ENCODE measurements around the gene SPTB. TPM values are rescaled to one million over a fixed set of nuclear protein-coding genes. Genes with fewer than 3 reads are reported as not detected.

SPTB gene
- total and polyA plus RNA-seq, 2 donors, result 0.76 to 6.8 TPM

DNA sequence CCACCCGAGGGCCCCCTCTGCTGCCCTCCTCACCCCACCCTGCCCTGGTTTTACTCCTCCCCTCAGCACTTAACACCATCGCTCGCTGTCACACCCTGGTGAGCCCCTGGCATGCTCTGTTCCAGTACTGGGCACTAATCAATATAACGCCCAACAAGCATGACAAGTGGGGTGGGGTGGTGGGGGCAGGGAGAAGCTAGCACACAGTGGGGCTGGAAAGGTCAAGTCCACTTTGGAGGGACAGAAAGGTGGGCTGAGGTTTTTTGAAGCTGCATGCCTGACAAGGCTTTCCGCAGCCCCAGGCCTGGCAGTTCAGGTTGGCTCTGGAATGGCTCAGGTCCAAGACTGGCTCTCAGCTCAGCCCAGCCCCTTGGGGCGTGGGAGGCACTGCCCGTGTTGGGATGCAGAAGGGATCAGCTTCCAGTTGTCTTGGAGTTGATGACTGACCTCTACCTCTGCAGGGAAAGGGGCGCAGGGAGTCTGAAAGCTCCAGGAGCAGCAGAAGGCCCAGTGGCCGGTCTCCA is 141.4 kb downstream of the SPTB start:
- no peak overlapping the region for H3K4me3 ChIP-seq (ENCODE audit: low read depth, low read length)
- H3K27ac ChIP-seq (ENCODE audit: low read depth), result no peak overlapping the region
- no peaks in the 10 kb centered on the region for H3K4me1 ChIP-seq (ENCODE audit: insufficient read depth)
- WGBS, result 85% methylated on average over 9 of the region's 9 CpGs
- peaks cover 3% of the 10 kb centered on the region for H3K36me3 ChIP-seq (ENCODE audit: insufficient read depth)
- no peak for DNase-seq (ENCODE audit: extremely low spot score)

DNA sequence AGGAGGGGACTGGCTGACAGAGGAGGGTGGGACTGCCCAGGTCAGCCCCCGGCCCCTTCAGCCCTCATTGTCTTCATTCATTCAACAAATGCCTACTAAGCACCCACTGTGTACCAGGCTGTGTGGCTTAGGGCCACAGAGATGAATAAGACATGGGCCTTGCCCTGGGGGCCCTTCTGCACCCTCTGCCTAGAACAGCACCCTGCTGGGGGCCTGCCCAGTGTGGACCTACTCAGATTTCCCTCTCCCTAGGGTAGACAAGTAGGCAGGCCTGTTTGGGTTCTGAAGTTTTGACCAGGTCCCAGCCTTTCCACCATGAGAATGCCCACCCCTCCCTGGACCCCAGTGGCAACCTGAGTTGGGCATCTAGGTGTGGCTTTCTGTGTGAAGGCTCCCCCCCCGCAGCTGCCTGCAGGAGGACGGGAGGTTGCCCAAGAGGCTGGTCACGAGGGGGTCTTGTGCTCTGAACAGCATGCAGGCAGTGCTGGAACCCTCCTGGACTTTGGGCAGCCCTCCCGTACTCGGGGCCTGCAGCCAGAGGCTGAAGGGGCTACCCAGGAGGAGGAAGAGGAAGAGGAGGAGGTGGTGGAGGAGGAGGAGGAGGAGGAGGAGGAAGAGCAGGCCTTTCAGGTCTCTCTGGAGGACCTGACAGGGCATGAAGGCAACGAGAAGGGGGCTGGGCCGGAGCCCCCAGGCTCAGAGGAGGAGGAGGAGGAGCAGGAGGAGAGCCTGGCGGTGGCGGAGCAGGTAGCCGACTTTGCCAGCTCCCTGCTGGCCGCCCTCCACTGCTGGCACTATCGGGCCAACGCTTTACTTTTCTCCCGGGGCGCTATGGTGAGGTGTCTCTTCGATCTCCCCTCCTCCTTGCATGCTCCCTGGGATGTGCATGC is 142.1 kb downstream of the SPTB start:
- H3K36me3 ChIP-seq (ENCODE audit: insufficient read depth), result peaks cover 3% of the 10 kb centered on the region
- DNase-seq (ENCODE audit: extremely low spot score), result no peak
- 88% methylated on average over 17 of the region's 17 CpGs for WGBS
- no peak overlapping the region for H3K4me3 ChIP-seq (ENCODE audit: low read depth, low read length)
- no peaks in the 10 kb centered on the region for H3K4me1 ChIP-seq (ENCODE audit: insufficient read depth)
- no peak overlapping the region for H3K27ac ChIP-seq (ENCODE audit: low read depth)

DNA sequence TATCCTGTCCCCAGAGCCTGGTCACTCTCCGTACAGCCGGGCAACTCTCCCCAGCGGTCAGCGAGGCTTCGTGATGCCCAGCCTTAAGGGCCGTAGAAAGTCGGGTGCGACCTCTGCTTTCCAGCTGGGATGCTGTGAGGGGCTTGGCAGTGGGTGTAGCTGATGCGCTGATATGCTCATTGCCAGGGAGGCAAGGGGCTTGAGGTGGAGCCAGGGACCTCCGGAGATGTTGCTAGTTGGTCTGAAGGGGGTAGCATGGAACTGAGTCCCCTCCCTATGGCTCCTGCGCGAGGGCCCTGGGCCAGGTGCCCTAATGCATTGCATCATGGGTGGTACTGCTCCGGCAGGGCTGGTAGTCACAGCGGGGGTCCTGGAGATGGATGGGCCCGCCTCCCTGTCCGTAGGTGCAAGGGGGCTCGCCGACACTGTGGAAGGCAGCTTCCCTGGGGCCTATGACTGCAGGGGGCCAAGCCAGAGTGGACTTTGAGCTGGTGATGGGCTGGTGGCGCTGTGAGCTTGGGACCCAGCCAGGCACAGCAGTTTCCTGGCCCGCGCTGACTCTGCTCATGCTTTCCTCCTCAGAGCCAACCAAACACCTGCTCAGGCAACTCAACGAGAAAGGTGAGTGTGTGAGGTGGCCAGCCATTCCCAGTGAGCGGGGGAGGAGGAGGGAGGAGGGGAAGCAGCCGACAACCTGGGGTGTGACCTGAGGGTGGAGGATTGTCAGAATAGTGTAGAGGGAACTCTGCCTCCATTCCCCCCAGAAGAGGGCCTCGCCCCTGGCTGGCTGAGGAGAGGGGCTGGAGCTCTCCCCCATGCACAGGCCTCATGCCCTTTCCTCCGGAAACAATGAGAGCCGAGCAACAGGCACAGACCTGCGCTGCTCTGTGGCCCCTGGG is 143.2 kb downstream of the SPTB start:
- no peak for DNase-seq (ENCODE audit: extremely low spot score)
- Histone ChIP-seq H3K36me3 (ENCODE audit: insufficient read depth) (peaks cover 3% of the 10 kb centered on the region), H3K27ac (ENCODE audit: low read depth) (no peak overlapping the region), H3K4me3 (ENCODE audit: low read depth, low read length) (no peak overlapping the region), H3K4me1 (ENCODE audit: insufficient read depth) (no peaks in the 10 kb centered on the region)
- 81% methylated on average over 28 of the region's 28 CpGs for WGBS

DNA sequence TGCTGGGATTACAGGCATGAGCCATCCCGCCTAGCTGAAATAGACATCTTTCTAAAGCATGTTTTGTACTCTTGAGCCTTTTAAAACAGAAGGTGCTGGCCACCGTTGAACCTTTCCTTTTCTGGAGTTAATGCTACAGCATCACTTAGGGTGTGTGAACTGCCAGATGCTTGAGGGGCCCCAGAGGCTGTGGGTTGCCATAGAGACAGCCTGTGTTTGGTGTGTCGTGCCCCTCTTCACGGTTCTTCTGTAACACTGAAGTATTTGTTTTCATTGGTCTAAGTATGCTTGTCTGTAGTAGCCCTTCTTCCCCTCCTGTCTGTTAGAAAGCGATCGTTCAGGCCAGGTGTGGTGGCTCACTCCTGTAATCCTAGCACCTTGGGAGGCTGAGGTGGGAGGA is 144.7 kb downstream of the SPTB start:
- no peak overlapping the region for H3K27ac ChIP-seq (ENCODE audit: low read depth)
- no peak for DNase-seq (ENCODE audit: extremely low spot score)
- H3K4me3 ChIP-seq (ENCODE audit: low read depth, low read length), result no peak overlapping the region
- 48% methylated on average over 6 of the region's 6 CpGs for WGBS
- H3K4me1 ChIP-seq (ENCODE audit: insufficient read depth), result no peaks in the 10 kb centered on the region
- H3K36me3 ChIP-seq (ENCODE audit: insufficient read depth), result peaks cover 3% of the 10 kb centered on the region

DNA sequence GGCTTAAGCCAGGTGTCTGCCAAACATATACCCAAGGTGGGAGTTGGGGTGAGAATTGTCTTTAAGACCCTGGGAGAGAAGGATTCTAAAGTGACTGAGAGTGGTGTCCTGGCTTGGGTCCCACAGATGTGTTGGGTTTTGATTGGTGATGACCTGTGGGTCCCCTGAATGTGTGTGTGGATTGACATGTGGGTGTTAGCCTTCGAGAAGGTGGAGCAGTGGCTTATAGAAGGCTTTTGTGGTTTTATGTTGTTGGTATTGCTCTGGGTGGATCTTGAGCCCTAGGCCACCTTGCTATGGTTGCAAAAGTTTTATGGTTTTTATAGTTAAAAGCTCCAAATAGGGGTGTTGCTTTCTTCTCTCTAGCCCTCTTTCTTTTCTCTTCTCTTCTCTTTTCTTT is 145.8 kb downstream of the SPTB start:
- WGBS, result 55% methylated on average over 1 of the region's 1 CpG
- H3K4me1 ChIP-seq (ENCODE audit: insufficient read depth), result no peaks in the 10 kb centered on the region
- H3K27ac ChIP-seq (ENCODE audit: low read depth), result no peak overlapping the region
- H3K4me3 ChIP-seq (ENCODE audit: low read depth, low read length), result no peak overlapping the region
- peaks cover 3% of the 10 kb centered on the region for H3K36me3 ChIP-seq (ENCODE audit: insufficient read depth)
- DNase-seq (ENCODE audit: extremely low spot score), result no peak

DNA sequence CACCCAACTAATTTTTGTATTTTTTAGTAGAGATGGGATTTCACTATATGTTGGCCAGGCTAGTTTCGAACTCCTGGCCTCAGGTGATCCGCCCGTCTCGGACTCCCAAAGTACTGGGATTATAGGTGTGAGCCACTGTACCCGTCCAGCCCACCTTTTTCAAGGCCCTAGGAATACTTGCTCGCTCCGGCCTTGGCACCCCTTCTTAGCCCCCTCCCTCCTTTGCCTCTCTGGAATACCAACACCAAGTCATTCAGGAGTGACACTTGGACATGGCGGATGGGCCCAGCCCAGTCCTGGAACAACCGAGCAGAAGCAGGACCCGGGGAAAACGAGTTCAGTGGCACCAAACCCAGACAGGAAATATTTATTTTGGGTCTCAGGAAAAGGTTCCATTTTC is 146.4 kb downstream of the SPTB start:
- no peaks in the 10 kb centered on the region for H3K4me1 ChIP-seq (ENCODE audit: insufficient read depth)
- no peak for DNase-seq (ENCODE audit: extremely low spot score)
- H3K27ac ChIP-seq (ENCODE audit: low read depth), result no peak overlapping the region
- no peak overlapping the region for H3K4me3 ChIP-seq (ENCODE audit: low read depth, low read length)
- 86% methylated on average over 11 of the region's 11 CpGs for WGBS
- peaks cover 3% of the 10 kb centered on the region for H3K36me3 ChIP-seq (ENCODE audit: insufficient read depth)

DNA sequence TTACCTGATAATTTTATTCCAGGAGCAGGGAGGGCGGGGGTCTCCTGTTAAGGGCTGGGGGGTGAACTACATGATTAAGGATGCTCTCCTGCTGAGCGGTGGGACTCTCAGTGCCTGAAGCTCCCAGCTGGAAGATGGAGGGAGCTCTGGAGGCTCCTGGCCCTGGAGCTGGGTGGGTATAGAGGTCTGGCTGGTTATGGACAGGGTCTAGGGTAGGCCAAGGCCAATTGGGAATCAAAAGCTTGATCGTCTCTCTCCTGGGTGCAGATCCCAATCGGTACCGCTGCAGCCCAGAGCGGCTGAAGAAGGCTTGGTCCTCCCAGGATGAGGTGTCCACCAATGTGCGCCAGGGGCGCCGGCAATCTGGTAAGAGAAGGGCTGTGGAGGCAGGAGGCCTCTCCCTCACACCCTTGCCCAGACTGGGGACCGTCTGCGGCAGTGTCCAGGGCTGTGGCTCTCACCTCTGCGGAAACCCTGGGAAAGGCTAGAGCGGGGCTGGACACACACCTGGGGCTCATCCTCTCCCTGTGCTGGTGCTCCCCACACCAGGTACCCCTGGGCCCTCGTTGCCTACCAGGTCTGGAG is 147.1 kb downstream of the SPTB start:
- Histone ChIP-seq H3K4me1 (ENCODE audit: insufficient read depth) (no peaks in the 10 kb centered on the region), H3K27ac (ENCODE audit: low read depth) (no peak overlapping the region), H3K4me3 (ENCODE audit: low read depth, low read length) (no peak overlapping the region), H3K36me3 (ENCODE audit: insufficient read depth) (peaks cover 3% of the 10 kb centered on the region)
- WGBS, result 91% methylated on average over 14 of the region's 14 CpGs
- DNase-seq (ENCODE audit: extremely low spot score), result no peak

DNA sequence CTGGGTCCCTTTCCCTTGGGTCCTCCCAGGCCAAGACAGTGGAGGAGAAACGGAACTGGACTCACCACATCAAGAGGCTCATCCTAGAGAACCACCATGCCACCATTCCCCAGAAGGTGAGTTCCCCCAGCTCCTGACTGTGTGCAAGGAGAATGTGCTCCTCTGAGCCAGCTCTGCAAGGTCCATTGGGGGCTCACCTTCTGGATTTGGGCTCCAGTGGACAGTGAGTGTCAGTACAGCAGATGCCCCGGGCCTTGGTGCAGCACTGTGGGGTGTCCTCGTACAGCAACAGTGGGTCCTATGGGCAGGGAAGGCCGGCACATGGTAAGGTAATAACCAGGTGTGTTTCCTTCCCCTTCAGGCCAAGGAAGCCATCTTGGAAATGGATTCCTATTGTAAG is 147.6 kb downstream of the SPTB start:
- WGBS, result 95% methylated on average over 4 of the region's 4 CpGs
- Histone ChIP-seq H3K27ac (ENCODE audit: low read depth) (no peak overlapping the region), H3K4me1 (ENCODE audit: insufficient read depth) (no peaks in the 10 kb centered on the region), H3K4me3 (ENCODE audit: low read depth, low read length) (no peak overlapping the region), H3K36me3 (ENCODE audit: insufficient read depth) (peaks cover 3% of the 10 kb centered on the region)
- DNase-seq (ENCODE audit: extremely low spot score), result no peak

DNA sequence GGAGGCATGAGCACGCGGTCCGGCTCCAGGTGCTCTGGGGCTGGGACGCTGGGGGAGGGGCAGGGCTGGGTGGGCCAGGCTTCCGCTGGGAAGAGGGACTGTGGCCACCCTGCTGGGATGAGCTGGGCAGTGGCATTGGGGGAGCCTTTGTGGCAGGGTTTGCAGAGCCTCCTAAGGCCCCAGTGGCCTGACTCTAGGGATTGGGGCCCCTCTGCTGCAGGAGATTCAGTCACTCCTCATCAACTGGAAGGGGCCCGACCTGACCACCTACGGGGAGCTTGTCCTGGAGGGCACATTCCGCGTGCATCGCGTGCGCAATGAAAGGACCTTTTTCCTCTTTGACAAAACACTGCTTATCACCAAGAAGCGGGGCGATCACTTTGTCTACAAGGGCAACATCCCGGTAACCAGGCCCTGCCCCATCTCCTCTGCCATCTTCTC is 148.5 kb downstream of the SPTB start:
- Histone ChIP-seq H3K27ac (ENCODE audit: low read depth) (no peak overlapping the region), H3K4me1 (ENCODE audit: insufficient read depth) (no peaks in the 10 kb centered on the region), H3K36me3 (ENCODE audit: insufficient read depth) (peaks cover 3% of the 10 kb centered on the region), H3K4me3 (ENCODE audit: low read depth, low read length) (no peak overlapping the region)
- 94% methylated on average over 15 of the region's 15 CpGs for WGBS
- no peak for DNase-seq (ENCODE audit: extremely low spot score)

DNA sequence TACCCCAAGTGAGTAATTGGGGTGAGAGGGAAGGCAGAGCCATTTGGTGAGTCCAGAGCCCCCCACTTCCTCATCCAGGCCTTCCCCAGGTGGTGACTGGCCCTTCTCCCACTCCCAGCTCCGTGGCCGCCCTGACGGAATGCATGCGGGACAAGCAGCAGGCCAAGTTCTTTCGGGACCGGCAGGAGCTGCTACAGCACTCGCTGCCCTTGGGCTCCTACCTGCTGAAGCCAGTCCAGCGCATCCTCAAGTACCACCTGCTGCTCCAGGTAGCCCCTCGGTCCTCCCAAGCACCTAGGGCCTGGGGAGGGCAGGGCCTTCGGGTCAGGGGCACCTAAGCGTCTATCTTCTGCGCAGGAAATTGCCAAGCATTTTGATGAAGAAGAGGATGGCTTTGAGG is 149.0 kb downstream of the SPTB start:
- Histone ChIP-seq H3K36me3 (ENCODE audit: insufficient read depth) (peaks cover 3% of the 10 kb centered on the region), H3K4me1 (ENCODE audit: insufficient read depth) (no peaks in the 10 kb centered on the region), H3K4me3 (ENCODE audit: low read depth, low read length) (no peak overlapping the region), H3K27ac (ENCODE audit: low read depth) (no peak overlapping the region)
- DNase-seq (ENCODE audit: extremely low spot score), result no peak
- 93% methylated on average over 12 of the region's 12 CpGs for WGBS

DNA sequence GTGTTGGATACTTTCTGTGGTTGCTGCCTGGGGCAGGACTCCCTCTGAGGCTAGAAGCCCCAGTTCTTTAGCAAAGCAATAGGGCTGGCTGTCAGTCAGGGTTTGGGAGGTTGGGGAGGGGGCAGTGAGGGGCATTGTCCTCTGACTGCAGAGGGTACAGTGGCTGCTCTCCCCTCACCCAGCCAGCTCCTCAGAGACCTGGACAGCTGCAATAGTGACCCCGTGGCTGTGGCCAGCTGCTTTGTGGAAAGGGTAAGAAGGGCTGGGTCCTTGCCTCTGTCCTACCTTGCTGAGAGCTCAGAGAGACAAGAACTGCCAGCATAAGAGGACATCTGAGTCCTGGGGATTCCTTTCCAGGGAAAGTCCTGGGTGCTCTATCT is 149.7 kb downstream of the SPTB start:
- WGBS, result 80% methylated on average over 1 of the region's 1 CpG
- peaks cover 3% of the 10 kb centered on the region for H3K36me3 ChIP-seq (ENCODE audit: insufficient read depth)
- no peaks in the 10 kb centered on the region for H3K4me1 ChIP-seq (ENCODE audit: insufficient read depth)
- H3K4me3 ChIP-seq (ENCODE audit: low read depth, low read length), result no peak overlapping the region
- H3K27ac ChIP-seq (ENCODE audit: low read depth), result no peak overlapping the region
- DNase-seq (ENCODE audit: extremely low spot score), result no peak

DNA sequence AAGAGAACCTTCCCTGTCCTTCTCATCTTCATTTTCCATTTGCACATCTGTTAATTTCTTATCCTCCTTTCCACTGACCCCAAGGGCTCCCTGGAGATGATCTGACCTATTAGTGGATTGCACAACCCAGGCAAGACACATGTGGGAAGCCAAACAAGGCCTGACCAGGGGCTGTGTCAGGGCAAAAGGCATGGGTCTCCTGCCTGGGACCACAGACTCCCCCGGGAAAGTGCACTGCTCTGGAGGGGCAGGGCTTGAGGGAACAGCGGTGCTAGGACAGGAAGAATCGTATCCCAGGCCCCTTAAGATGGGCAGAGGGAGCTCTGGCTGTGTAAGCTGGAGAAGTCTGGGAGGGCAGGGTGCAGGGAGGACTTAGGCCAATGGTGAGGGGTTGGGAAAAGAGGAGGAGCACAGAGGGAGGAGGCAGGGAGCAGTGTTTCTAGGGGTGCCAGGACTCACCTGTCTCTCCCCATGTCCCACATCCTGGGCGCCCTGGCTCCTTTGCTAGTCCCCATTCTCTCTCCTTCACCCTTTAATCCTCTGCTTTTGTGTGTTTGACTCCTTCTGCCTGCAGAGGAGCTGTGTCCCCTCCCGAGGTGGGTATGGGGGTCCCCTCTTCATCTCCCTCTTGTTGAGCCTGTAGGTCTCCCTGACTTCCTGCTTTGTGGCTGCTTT is 150.2 kb downstream of the SPTB start:
- no peak overlapping the region for H3K27ac ChIP-seq (ENCODE audit: low read depth)
- no peak for DNase-seq (ENCODE audit: extremely low spot score)
- no peaks in the 10 kb centered on the region for H3K4me1 ChIP-seq (ENCODE audit: insufficient read depth)
- 74% methylated on average over 5 of the region's 5 CpGs for WGBS
- no peak overlapping the region for H3K4me3 ChIP-seq (ENCODE audit: low read depth, low read length)
- peaks cover 3% of the 10 kb centered on the region for H3K36me3 ChIP-seq (ENCODE audit: insufficient read depth)

DNA sequence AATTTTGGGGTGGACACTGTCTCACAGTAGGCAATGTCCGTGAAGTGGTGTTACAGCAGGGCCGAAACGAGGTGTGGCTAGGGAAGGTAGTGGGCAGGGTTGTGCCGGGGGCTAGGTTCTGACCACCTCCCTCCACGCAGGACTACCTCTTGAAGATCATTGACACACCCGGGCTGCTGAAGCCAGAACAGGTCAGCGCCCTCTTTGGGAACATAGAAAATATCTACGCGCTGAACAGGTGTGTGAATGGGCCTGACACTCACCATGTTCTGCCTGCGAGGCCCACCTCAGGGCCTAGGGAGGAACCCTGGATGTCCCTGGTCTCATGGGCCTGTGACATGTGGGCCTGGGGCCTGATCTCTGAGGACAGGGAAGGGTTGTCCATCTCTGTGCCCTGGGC is 150.9 kb downstream of the SPTB start:
- DNase-seq (ENCODE audit: extremely low spot score), result no peak
- 98% methylated on average over 10 of the region's 10 CpGs for WGBS
- Histone ChIP-seq H3K4me3 (ENCODE audit: low read depth, low read length) (no peak overlapping the region), H3K36me3 (ENCODE audit: insufficient read depth) (peaks cover 3% of the 10 kb centered on the region), H3K4me1 (ENCODE audit: insufficient read depth) (no peaks in the 10 kb centered on the region), H3K27ac (ENCODE audit: low read depth) (no peak overlapping the region)

Data from urinary bladder (tissue), 4 donors.